H4 (cell line): Measurements from ENCODE around the gene AKAP14. TPM values are rescaled to one million over a fixed set of nuclear protein-coding genes. Genes with fewer than 3 reads are reported as not detected.
"Not testable (repeated sequence)": the region's sequence is repeated elsewhere in the genome, so short reads cannot be mapped to it uniquely, and the experiment has no call there.

Source experiments
- DNase-seq: peaks from one replicate; pipeline ENCODE4 v3.0.0-alpha.2; 2015; ENCODE audit warnings: low spot score
- total RNA-seq: library from RNA; depleted of rRNA; stranded (reverse); fragments of >200 nt; shearing (Covaris generic); gene quantifications from 2 replicates; pipeline ENCODE4 v1.2.3, GENCODE V29; 2014; rRNA removed

AKAP14 gene
- total RNA-seq = not detected in 2 replicates

GRCh38 chrX:119895843-119896326, at the start of gene AKAP14:
Gene AKAP14 (plus strand): TSS chrX:119895893. CDS start chrX:119903224, 7,331 bp downstream.
- no peak for DNase-seq

GRCh38 chrX:119852382-119853353, 43.0 kb upstream of the AKAP14 start, which contains the start of gene UPF3B:
Gene UPF3B (minus strand): TSS chrX:119852963. CDS start chrX:119852928, 35 bp downstream.
- DNase-seq = peak; percentile 97

GRCh38 chrX:119853444-119853843, 42.2 kb upstream of the AKAP14 start:
- DNase-seq = no peak

- DNase-seq = no peak
These were observed 25.0 kb upstream of the AKAP14 start for GRCh38 chrX:119870626-119871131.

GRCh38 chrX:119871245-119871598, 24.5 kb upstream of the AKAP14 start:
- DNase-seq = no peak

GRCh38 chrX:119871599-119872395, 23.9 kb upstream of the AKAP14 start, which contains the start of the genes NDUFA1 and RNF113A:
Gene NDUFA1 (plus strand): TSS chrX:119871832. CDS start chrX:119871912, 80 bp downstream.
Gene RNF113A (minus strand): TSS chrX:119871733. CDS start chrX:119871613, 120 bp downstream.
- peak; percentile 79 for DNase-seq

DNA sequence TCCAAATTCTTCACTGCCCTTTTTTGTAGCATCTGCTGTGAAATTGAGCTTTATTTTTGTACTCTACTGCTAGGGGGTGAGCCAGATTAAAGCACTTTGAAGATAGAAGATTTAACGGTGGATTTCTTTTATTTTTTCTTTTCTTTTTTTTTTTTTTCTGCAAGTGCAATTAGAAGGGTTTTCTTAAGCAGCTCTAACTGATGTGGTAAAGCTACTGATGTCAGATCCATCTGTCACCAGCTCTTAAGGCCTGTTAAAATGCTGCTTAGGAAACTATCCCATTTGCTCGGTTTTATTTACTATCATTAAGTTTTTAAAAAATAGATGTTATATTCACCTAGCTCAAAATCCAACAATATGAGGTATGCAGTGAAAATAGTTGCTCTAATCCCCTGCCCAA, 17.0 kb upstream of the AKAP14 start:
- DNase-seq = no peak

GRCh38 chrX:119880076-119880475, 15.6 kb upstream of the AKAP14 start:
- peak; percentile 7 for DNase-seq

- peak; percentile 54 for DNase-seq
These were observed 14.9 kb upstream of the AKAP14 start for GRCh38 chrX:119880552-119881437.

DNA sequence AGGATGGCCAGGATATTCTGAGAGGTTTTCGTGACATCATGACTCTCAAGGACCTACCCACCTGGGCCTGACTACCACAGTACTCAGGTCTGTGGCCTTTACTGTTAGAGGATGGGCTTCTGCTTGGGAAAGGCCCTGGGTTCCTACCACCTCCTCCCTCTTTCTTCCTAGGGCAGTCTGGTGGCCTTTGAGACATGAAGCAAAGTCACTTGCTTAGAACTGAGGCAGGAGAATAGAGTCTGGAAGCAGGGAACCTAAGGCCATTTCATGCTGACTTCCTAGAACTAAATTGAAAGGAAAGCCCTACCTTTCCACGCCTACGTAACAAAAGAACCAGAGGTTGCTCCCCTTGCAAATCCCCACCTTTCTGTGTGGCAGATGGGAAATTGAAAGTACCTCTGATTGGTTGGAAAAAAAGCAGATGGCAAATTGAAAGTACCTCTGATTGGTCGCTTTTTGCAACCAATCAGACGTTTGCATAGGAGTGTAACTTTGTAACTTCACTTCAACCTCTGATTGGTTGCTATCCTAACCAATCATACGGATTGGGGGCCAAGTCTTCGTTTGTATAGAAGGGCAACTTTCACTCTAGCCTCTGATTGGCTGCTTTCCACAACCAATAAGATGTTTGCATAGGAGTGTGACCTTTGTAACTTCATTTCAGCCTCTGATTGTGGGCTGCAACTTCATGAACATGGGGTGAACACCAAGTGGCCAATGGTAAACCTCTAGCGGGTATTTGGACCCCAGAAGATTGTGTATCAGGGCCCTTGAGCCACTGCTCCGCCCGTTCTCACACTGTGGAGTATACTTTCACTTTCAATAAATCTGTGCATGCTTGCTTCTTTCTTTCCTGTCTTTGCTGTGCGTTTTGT, 9.9 kb upstream of the AKAP14 start:
- DNase-seq = peak; percentile 14

DNA sequence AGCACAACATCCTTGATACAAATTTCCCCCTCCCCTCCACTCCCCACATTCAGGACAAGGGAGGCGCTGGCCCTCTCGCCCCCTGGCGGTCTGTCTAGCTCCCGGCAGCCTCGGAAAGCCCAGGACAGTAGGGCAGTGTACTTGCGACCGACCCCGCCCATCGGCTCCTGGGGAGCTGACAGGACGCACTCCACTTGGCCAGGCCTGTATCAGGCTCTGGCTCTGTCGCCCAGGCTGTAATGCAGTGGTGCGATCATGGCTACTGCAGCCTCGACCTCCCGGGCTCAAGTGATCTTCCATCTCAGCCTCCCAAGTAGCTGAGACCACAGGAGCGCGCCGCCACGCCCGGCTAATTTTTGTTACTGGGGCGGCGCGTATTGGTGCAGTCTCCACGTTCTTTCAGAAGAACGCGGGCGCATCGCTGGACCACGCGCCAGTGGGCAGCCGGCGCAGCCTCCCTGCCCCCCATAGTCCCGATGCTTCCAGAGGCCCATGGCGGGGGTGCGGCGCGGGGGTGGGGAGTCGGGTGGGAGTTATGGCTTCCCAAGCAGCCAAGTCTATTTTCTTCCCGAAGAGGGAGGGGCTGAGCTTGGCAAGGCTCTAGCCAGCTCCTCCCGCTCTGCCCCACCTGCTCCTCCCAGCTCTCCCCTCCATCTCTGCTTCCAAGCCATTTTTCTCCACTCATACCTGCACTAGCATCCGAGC, 7.8 kb upstream of the AKAP14 start:
- DNase-seq = peak; percentile 13

GRCh38 chrX:119890626-119891025, 5.1 kb upstream of the AKAP14 start:
- not testable (repeated sequence) for DNase-seq

DNA sequence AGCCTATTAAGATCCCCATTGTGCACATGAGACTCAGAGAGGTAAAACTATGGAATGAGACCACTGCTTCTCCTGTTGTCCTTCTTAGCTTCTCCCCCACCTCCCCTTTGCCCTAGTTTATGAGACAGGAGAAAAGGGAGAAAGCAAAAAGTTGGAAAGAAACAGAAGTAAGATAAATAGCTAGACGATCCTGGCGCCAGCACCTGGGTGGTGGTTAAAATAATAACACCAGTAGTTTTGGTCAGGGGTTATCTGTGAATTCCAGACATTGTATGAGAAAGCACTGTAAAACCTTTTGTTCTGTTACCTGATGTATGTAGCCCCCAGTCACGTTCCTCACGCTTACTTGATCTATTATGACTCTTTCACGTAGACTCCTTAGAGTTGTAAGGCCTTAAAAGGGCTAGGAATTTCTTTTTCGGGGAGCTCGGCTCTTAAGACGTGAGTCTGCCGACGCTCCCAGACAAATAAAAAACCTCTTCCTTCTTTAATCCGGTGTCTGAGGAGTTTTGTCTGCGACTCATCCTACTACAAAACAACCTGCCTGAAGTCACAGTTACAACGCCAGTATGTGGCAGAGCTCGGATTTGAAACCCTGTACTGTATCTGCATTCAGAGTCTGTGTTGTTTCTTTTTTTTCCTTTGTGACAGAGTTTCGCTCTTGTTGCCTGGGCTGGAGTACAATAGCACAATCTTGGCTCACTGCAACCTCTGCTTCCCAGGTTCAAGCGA, 3.6 kb upstream of the AKAP14 start:
- not testable (repeated sequence) for DNase-seq

GRCh38 chrX:119899125-119899524, 3.4 kb downstream of the AKAP14 start:
- DNase-seq = no peak

- DNase-seq = no peak
These were observed 5.3 kb downstream of the AKAP14 start for GRCh38 chrX:119900976-119901375.

GRCh38 chrX:119916310-119916709, 20.6 kb downstream of the AKAP14 start:
- DNase-seq = no peak

- no peak for DNase-seq
These were observed 22.2 kb downstream of the AKAP14 start for GRCh38 chrX:119917877-119918276.

- no peak for DNase-seq
These were observed 24.3 kb downstream of the AKAP14 start for GRCh38 chrX:119919835-119920585.
